GM12878 (cell line): ENCODE results near the gene THSD4. TPM values are rescaled to one million over a fixed set of nuclear protein-coding genes. Genes with fewer than 3 reads are reported as not detected.

Source experiments
- ATAC-seq: fragments of 200-7000 bp; cut with Tn5 transposase; 3 replicates; pipeline ENCODE4 v1.9.1; 2020; ENCODE audit warnings: mild to moderate bottlenecking, moderate library complexity
- BruUV-seq: library from RNA; stranded (reverse); fragments of 400-500 nt; replicated peaks from 2 replicates; lab custom pipeline; 2021; lab: Mats Ljungman, UMichigan
- CTCF ChIA-PET: fragments of 300-600 bp; sonication (Branson Sonifier 250); formaldehyde crosslinking; extraction: SDS; loops from one replicate; lab custom pipeline; 2021; ENCODE audit warnings: inconsistent platforms; lab: Yijun Ruan, JAX
- POLR2A ChIA-PET: fragments of 350-600 bp; formaldehyde crosslinking; extraction: SDS; loops from one replicate; lab custom pipeline; 2021; ENCODE audit warnings: inconsistent platforms; lab: Charles Lee
- RAD21 ChIA-PET: fragments of 300-600 bp; sonication (Branson Sonifier 250); formaldehyde crosslinking; loops from one replicate; lab custom pipeline; 2023; ENCODE audit warnings: antibody characterized with exemption; ENCODE audit not compliant: unreplicated experiment; lab: Charles Lee
- SMC1A ChIA-PET: fragments of 300-600 bp; sonication (Branson Sonifier 250); formaldehyde crosslinking; loops from one replicate; lab custom pipeline; 2023; ENCODE audit not compliant: unreplicated experiment, uncharacterized antibody; lab: Charles Lee
- DNase-seq: peaks from one replicate; pipeline ENCODE4 v3.0.0-alpha.2; 2011; ENCODE audit warnings: low read depth, low spot score
- FAIRE-seq: peaks from 3 replicates; lab custom pipeline; 2011; peaks lifted over from hg19 to GRCh38; lab: Jason Lieb, UNC
- H2AFZ ChIP-seq: 2 replicates; pipeline ENCODE4 v1.6.0; 2011; ENCODE audit warnings: low read depth, low read length, control low read depth; ENCODE audit not compliant: control insufficient read depth
- H3K27ac ChIP-seq: 2 replicates; pipeline ENCODE4 v1.5.1; 2011; ENCODE audit warnings: control low read depth; ENCODE audit not compliant: control insufficient read depth, insufficient read depth
- H3K27me3 ChIP-seq, 2 experiments: replicated peaks in 1 of 2; 2 replicates each; pipeline versions ENCODE4 v1.6.0 to v1.6.1; 2011; ENCODE audit warnings: low read length in 1 of 2; ENCODE audit not compliant: control insufficient read depth in 2 of 2, insufficient read depth in 2 of 2
- H3K36me3 ChIP-seq, 2 experiments: 2 replicates each; pipeline ENCODE4 v1.5.1; 2011; ENCODE audit warnings: low read length in 1 of 2; ENCODE audit not compliant: control insufficient read depth in 2 of 2, insufficient read depth in 2 of 2
- H3K4me1 ChIP-seq: 2 replicates; pipeline ENCODE4 v1.6.1; 2011; ENCODE audit warnings: mild to moderate bottlenecking, low read length, moderate library complexity, mixed read lengths; ENCODE audit not compliant: control insufficient read depth, insufficient read depth
- H3K4me2 ChIP-seq: 2 replicates; pipeline ENCODE4 v1.6.0; 2011; ENCODE audit warnings: control low read depth; ENCODE audit not compliant: control insufficient read depth, insufficient read depth
- H3K4me3 ChIP-seq: fragments of 200-600 bp; sonication (generic); 2 replicates; pipeline ENCODE4 v1.5.1; 2016
- H3K79me2 ChIP-seq: 2 replicates; pipeline ENCODE4 v1.6.0; 2011; ENCODE audit warnings: low read length; ENCODE audit not compliant: control insufficient read depth, insufficient read depth
- H3K9ac ChIP-seq: 2 replicates; pipeline ENCODE4 v1.8.0; 2011; ENCODE audit warnings: low read length, control low read depth, mixed read lengths; ENCODE audit not compliant: control insufficient read depth, insufficient read depth
- H3K9me3 ChIP-seq: replicated peaks from 3 replicates; pipeline ENCODE4 v1.5.1; 2011; ENCODE audit warnings: mild to moderate bottlenecking, low read length; ENCODE audit not compliant: control insufficient read depth, insufficient read depth
- H4K20me1 ChIP-seq: 2 replicates; pipeline ENCODE4 v1.6.0; 2011; ENCODE audit not compliant: control insufficient read depth, insufficient read depth
- CHD4 ChIP-seq: fragments of 200-600 bp; sonication (generic); IDR thresholded peaks from 2 replicates; pipeline ENCODE4 v1.6.1; 2016; ENCODE audit warnings: mild to moderate bottlenecking
- ZZZ3 ChIP-seq: IDR thresholded peaks from 2 replicates; pipeline ENCODE4 v1.6.1; 2011; ENCODE audit warnings: low read depth; ENCODE audit not compliant: control insufficient read depth, insufficient read length
- WGBS: methylation state at CpG from one replicate; pipeline ENCODE4 v1.1.6; 2016; ENCODE audit warnings: low lambda C conversion rate; ENCODE audit not compliant: insufficient replicate concordance, insufficient coverage; ENCODE audit errors: missing lambda C conversion rate; 5-methylcytosine and 5-hydroxymethylcytosine counted together
- in situ Hi-C: fragments of 300-500 bp; cut with MboI; formaldehyde crosslinking; loops from 9 replicates; pipeline ENCODE4 v1.14.3; 2018; ENCODE audit warnings: mixed read lengths
- intact Hi-C: fragments of 100-400 bp; cut with micrococcal nuclease; formaldehyde crosslinking; loops from one replicate; pipeline ENCODE4 v1.14.2; 2022; ENCODE audit not compliant: unreplicated experiment
- polyA plus RNA-seq, 11 experiments: library from polyadenylated mRNA; depleted of rRNA in 4 of 11; unstranded in 6 of 11; stranded (reverse) in 5 of 11; fragments of >200 nt; fragmentation: Nextera tagmentation in 4 of 11; fragmentation: Illumina TruSeq in 1 of 11; extraction: Ambion mirVana in 4 of 11; extraction: Trizol in 1 of 11; gene quantifications; 1 replicate in 1 of 11; 2 replicates in 10 of 11; pipeline versions ENCODE4 v1.2.1 to v1.2.3, GENCODE V29; 2011 to 2016; ENCODE audit warnings: inconsistent platforms in 2 of 11, missing spikeins in 2 of 11, low read depth in 1 of 11
- total RNA-seq, 4 experiments: library from RNA; depleted of rRNA in 3 of 4; stranded (reverse); fragments of >200 nt in 3 of 4; fragmentation: Illumina TruSeq in 1 of 4; extraction: Trizol in 1 of 4; gene quantifications; 2 replicates each; pipeline versions ENCODE4 v1.2.1 to v1.2.3, GENCODE V29; 2013 to 2021
- TF ChIP-seq, protein P1 (sequence below): fragments of 450-650 bp; IDR thresholded peaks from 2 replicates; pipeline ENCODE4 v1.6.1; 2016; ENCODE audit warnings: mild to moderate bottlenecking, moderate library complexity, borderline replicate concordance

Gene THSD4
- total and polyA plus RNA-seq, 10 of the 15 experiments (the other 5 are each of a cell fraction or from before 2014, with no cell fraction given): 0.04 to 0.13 (median 0.05) TPM; not detected in 7

DNA sequence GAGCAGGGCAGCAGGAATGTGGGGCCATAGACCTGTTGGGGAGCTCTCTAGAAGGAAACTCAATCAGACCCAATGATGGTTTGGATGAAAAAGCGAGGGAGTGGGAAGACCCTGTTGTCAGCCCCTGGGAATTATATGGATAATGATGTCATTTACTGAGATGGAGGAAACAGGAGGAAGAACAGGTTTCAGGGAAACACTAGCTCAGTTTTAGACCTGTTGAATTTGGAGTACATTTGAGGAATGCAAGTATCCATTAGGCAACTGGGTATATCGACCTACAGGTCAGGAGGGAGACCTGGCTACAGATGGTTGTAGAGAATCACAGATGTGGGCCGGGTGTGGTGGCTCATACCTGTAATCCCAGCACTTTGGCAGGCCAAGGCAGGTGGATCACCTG is 428.1 kb downstream of the THSD4 start:
- SMC1A ChIA-PET: interaction anchor here (0.6 kb wide), 1 partner anchor 35 kb away, joined by 3 read pairs; no protein-coding TSS in a partner anchor
- no peaks in the 10 kb centered on the region for H3K79me2 ChIP-seq
- in situ Hi-C loops (no loop called here), intact Hi-C loops (no loop called here)
- 0 out of 4 replicates have a peak, but pooled peaks cover 0 to 1% of the 10 kb centered on the region in 2 experiments for H3K27me3 ChIP-seq
- no peak overlapping the region for H3K4me2 ChIP-seq
- H3K4me3 ChIP-seq: no peak overlapping the region
- H3K4me1 ChIP-seq: no peaks in the 10 kb centered on the region
- CTCF ChIA-PET: no interaction called here
- H3K27ac ChIP-seq: no peak overlapping the region
- 9% methylated on average over 3 of the region's 3 CpGs for WGBS
- DNase-seq: no peak
- POLR2A ChIA-PET: no interaction called here
- no peak for TF ChIP-seq ZZZ3
- TF ChIP-seq, all 136 proteins: peak for 0
- RAD21 ChIA-PET: no interaction called here
- no peaks in the 10 kb centered on the region for H4K20me1 ChIP-seq
- no peak for ATAC-seq
- H3K9ac ChIP-seq: no peak overlapping the region
- H3K9me3 ChIP-seq: no peaks in the 10 kb centered on the region
- H2AFZ ChIP-seq: no peak overlapping the region
- no peak for FAIRE-seq
- H3K36me3 ChIP-seq: no peaks in the 10 kb centered on the region
- BruUV-seq: no TSS peak

DNA sequence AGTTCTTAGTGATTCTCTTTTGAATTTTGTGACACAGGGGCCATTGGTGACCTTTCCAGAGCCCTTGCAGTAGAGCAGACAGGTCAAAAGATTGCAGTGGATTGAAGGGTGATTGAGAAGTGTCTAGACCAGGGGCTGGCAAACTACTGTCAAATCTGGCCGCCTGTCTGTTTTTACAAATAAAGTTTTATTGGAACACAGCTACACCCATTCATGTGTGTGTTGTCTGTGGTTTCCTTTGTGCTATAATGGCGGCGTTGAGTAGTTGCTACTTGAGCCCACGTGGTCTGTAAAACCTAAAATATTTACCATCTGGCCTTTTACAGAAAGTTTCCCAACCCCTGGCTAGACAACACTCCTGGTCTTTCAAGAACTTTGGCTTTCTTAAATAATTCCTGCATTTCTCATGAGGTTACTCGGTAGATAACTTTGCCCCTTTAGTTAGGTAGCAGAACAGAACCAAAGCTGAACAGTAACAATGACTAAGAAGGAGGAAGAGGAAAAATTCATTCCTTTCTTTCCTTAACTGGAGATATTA is 430.0 kb downstream of the THSD4 start:
- H3K9ac ChIP-seq: no peak overlapping the region
- BruUV-seq: no TSS peak
- ATAC-seq (no peak), DNase-seq (no peak), FAIRE-seq (no peak)
- H2AFZ ChIP-seq: no peak overlapping the region
- CTCF ChIA-PET: no interaction called here
- 0 out of 4 replicates have a peak, but pooled peaks cover 0 to 1% of the 10 kb centered on the region in 2 experiments for H3K27me3 ChIP-seq
- no peaks in the 10 kb centered on the region for H3K4me1 ChIP-seq
- H3K9me3 ChIP-seq: no peaks in the 10 kb centered on the region
- TF ChIP-seq, protein P1, sequence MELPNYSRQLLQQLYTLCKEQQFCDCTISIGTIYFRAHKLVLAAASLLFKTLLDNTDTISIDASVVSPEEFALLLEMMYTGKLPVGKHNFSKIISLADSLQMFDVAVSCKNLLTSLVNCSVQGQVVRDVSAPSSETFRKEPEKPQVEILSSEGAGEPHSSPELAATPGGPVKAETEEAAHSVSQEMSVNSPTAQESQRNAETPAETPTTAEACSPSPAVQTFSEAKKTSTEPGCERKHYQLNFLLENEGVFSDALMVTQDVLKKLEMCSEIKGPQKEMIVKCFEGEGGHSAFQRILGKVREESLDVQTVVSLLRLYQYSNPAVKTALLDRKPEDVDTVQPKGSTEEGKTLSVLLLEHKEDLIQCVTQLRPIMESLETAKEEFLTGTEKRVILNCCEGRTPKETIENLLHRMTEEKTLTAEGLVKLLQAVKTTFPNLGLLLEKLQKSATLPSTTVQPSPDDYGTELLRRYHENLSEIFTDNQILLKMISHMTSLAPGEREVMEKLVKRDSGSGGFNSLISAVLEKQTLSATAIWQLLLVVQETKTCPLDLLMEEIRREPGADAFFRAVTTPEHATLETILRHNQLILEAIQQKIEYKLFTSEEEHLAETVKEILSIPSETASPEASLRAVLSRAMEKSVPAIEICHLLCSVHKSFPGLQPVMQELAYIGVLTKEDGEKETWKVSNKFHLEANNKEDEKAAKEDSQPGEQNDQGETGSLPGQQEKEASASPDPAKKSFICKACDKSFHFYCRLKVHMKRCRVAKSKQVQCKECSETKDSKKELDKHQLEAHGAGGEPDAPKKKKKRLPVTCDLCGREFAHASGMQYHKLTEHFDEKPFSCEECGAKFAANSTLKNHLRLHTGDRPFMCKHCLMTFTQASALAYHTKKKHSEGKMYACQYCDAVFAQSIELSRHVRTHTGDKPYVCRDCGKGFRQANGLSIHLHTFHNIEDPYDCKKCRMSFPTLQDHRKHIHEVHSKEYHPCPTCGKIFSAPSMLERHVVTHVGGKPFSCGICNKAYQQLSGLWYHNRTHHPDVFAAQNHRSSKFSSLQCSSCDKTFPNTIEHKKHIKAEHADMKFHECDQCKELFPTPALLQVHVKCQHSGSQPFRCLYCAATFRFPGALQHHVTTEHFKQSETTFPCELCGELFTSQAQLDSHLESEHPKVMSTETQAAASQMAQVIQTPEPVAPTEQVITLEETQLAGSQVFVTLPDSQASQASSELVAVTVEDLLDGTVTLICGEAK: peak; percentile 48; the same call in 1 of the 2 replicates
- TF ChIP-seq CHD4: no peak
- RAD21 ChIA-PET: no interaction called here
- no peaks in the 10 kb centered on the region for H4K20me1 ChIP-seq
- H3K36me3 ChIP-seq: no peaks in the 10 kb centered on the region
- SMC1A ChIA-PET: no interaction called here
- 21% methylated on average over 5 of the region's 5 CpGs for WGBS
- no peaks in the 10 kb centered on the region for H3K79me2 ChIP-seq
- in situ Hi-C loops (no loop called here), intact Hi-C loops (no loop called here)
- H3K4me3 ChIP-seq: no peak overlapping the region
- POLR2A ChIA-PET: no interaction called here
- H3K4me2 ChIP-seq: no peak overlapping the region
- H3K27ac ChIP-seq: no peak overlapping the region
